ENCODE results near the gene CADM1.

DNA sequence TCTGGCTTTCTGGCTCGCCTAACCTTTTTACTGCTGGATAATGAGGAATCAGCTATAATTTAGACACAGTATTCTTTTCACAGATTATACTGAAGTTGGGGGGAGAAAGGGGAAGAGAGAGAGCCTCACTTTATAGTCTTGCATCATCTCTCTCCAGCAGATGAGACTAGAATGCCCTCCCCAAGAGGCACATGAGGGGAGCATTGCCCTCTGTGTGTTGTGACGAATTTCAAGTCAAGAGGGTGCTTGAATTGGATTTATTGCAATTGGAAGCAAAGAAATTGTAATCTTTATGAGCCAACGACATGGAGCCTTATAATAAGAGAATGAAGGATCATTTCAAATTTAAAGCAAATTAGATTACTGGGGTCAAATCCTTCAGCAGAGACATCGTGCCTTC is 17.6 kb upstream of the CADM1 start:
- TF ChIP-seq CTCF (IDR thresholded peaks at IDR 0.05), result no peak
- no peak for TF ChIP-seq POLR2A (IDR thresholded peaks at IDR 0.05)
- no peak for TF ChIP-seq EP300 (IDR thresholded peaks at IDR 0.05)
